GM12891 (cell line): ENCODE results near the gene TALDO1.

Experiments
- PAX5 ChIP-seq: IDR thresholded peaks from 2 replicates; pipeline ENCODE4 v1.6.1; 2011; ENCODE audit warnings: low read length, moderate library complexity, mild to moderate bottlenecking; ENCODE audit not compliant: insufficient read depth, severe bottlenecking
- POLR2A ChIP-seq: IDR thresholded peaks from 2 replicates; pipeline ENCODE4 v1.6.1; 2011; ENCODE audit warnings: low read depth, low read length, control low read depth
- POLR2AphosphoS5 ChIP-seq: IDR thresholded peaks from 2 replicates; pipeline ENCODE4 v1.6.1; 2011; ENCODE audit warnings: low read depth, low read length, control low read depth
- POU2F2 ChIP-seq: IDR thresholded peaks from 2 replicates; pipeline ENCODE4 v1.6.1; 2011; ENCODE audit warnings: low read depth, mild to moderate bottlenecking, control low read depth, low read length, moderate library complexity
- SPI1 ChIP-seq: IDR thresholded peaks from 2 replicates; pipeline ENCODE4 v1.6.1; 2011; ENCODE audit warnings: low read depth, low read length, control low read depth
- TAF1 ChIP-seq: IDR thresholded peaks from 2 replicates; pipeline ENCODE4 v1.6.1; 2011; ENCODE audit warnings: low read depth, low read length, control low read depth

DNA sequence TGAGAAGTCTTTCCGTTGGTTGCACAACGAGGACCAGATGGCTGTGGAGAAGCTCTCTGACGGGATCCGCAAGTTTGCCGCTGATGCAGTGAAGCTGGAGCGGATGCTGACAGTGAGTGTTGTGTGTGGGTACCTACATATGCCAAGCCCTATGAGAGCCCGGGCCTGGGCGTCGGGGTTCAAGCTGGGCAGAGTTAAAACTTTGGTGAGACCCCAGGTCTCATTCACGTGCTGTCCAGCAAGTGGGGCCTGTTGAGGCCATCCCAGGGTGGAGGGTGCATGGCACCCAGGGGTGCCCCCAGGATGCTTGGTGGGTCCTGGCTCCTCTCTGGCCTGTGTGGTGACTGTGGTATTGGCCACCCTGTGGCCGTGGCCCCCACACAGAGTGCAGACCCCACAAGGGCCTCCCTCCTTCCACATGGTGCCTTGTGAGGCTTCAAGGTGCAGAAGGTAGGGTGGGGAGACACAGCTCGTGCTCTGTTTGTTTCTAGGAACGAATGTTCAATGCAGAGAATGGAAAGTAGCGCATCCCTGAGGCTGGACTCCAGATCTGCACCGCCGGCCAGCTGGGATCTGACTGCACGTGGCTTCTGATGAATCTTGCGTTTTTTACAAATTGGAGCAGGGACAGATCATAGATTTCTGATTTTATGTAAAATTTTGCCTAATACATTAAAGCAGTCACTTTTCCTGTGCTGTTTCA lies 17.2 kb downstream of the TALDO1 start:
- no peak for TF ChIP-seq TAF1
- TF ChIP-seq POLR2A: no peak
- TF ChIP-seq SPI1: no peak
- TF ChIP-seq POLR2AphosphoS5: peak; percentile 43; the same call in 1 of the 2 replicates
- no peak for TF ChIP-seq POU2F2
- TF ChIP-seq PAX5: no peak
